Muscle layer of colon (tissue), 2 donors: ENCODE results near the gene TMEM143.
"Not testable (repeated sequence)": the region's sequence is repeated elsewhere in the genome, so short reads cannot be mapped to it uniquely, and the experiment has no call there.

Experiments used
- H3K27ac ChIP-seq: one replicate; pipeline ENCODE4 v1.7.0; 2013; ENCODE audit warnings: low read depth, mild to moderate bottlenecking, low read length, moderate library complexity
- H3K27me3 ChIP-seq, 2 donors: one replicate each; pipeline ENCODE4 v1.7.0; 2013; ENCODE audit warnings: low read length in 2 of 2, mild to moderate bottlenecking in 2 of 2; ENCODE audit not compliant: insufficient read depth in 2 of 2, control insufficient read depth in 1 of 2
- H3K36me3 ChIP-seq: one replicate; pipeline ENCODE4 v1.7.0; 2013; ENCODE audit warnings: mild to moderate bottlenecking, low read length; ENCODE audit not compliant: insufficient read depth
- H3K4me1 ChIP-seq: one replicate; pipeline ENCODE4 v1.7.0; 2013; ENCODE audit warnings: mild to moderate bottlenecking, low read length; ENCODE audit not compliant: insufficient read depth
- H3K4me3 ChIP-seq, 2 donors: one replicate each; pipeline ENCODE4 v1.7.0; 2013; ENCODE audit warnings: low read length in 2 of 2, low read depth in 1 of 2, mild to moderate bottlenecking in 1 of 2, moderate library complexity in 1 of 2
- H3K9ac ChIP-seq: one replicate; pipeline ENCODE4 v1.7.0; 2013; ENCODE audit warnings: low read length
- H3K9me3 ChIP-seq: one replicate; pipeline ENCODE4 v1.7.0; 2013; ENCODE audit warnings: mild to moderate bottlenecking, low read length
- donor health status: abdominal sarcoma.
- donor health status: Adenocarcinoma of cecum.

The TMEM143 gene

GRCh38 chr19:48318286-48318987 is 45.3 kb downstream of the TMEM143 start:
- H3K27me3 ChIP-seq: no peaks in the 10 kb centered on the region
- H3K9me3 ChIP-seq: no peaks in the 10 kb centered on the region
- H3K4me1 ChIP-seq: peaks cover 18% of the 10 kb centered on the region
- H3K4me3 ChIP-seq: no peak overlapping the region
- H3K36me3 ChIP-seq: no peaks in the 10 kb centered on the region
- H3K9ac ChIP-seq: no peak overlapping the region
- no peak overlapping the region for H3K27ac ChIP-seq

- H3K4me3 ChIP-seq, H3K9me3 ChIP-seq, H3K9ac ChIP-seq, H3K27ac ChIP-seq, H3K36me3 ChIP-seq, H3K27me3 ChIP-seq: not testable (repeated sequence)
- H3K4me1 ChIP-seq: peaks cover 13% of the 10 kb centered on the region
Observed at GRCh38 chr19:48317708-48317960, 46.1 kb downstream of the TMEM143 start.

- Histone ChIP-seq H3K27me3 (no peaks in the 10 kb centered on the region), H3K27ac (no peak overlapping the region), H3K36me3 (no peaks in the 10 kb centered on the region), H3K4me1 (peaks cover 6% of the 10 kb centered on the region), H3K9ac (no peak overlapping the region), H3K9me3 (no peaks in the 10 kb centered on the region), H3K4me3 (no peak overlapping the region)
Observed at GRCh38 chr19:48315712-48316111, 48.0 kb downstream of the TMEM143 start.

- Histone ChIP-seq H3K4me1 (no peaks in the 10 kb centered on the region), H3K36me3 (no peaks in the 10 kb centered on the region), H3K4me3 (no peak overlapping the region), H3K27me3 (no peaks in the 10 kb centered on the region), H3K27ac (no peak overlapping the region), H3K9ac (no peak overlapping the region), H3K9me3 (no peaks in the 10 kb centered on the region)
Observed at GRCh38 chr19:48311384-48311783, 52.4 kb downstream of the TMEM143 start.

DNA sequence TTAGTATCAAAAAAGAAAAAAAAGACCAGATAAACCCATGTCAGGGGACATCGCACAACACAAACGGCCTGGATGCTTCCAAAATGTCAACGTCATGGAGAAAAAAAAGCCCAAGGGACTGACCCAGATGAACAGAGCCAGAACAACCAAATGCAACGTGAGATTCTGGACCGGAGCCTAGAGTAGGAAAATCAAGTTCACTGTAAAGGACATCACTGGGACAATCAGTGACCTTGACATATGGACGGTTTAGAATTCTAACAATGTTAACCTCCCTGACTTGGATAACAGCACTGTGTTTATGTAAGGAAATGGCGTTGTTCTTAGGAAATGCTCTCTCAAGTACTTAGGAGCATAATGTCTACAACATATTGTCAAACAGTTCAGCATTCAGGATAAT is 53.5 kb downstream of the TMEM143 start:
- Histone ChIP-seq H3K27ac (no peak overlapping the region), H3K4me3 (no peak overlapping the region), H3K9me3 (no peaks in the 10 kb centered on the region), H3K27me3 (no peaks in the 10 kb centered on the region), H3K36me3 (no peaks in the 10 kb centered on the region), H3K9ac (no peak overlapping the region), H3K4me1 (no peaks in the 10 kb centered on the region)

GRCh38 chr19:48309731-48310130 is 54.0 kb downstream of the TMEM143 start:
- not testable (repeated sequence) for H3K9me3 ChIP-seq, H3K27me3 ChIP-seq, H3K4me1 ChIP-seq, H3K4me3 ChIP-seq, H3K36me3 ChIP-seq, H3K27ac ChIP-seq, H3K9ac ChIP-seq

DNA sequence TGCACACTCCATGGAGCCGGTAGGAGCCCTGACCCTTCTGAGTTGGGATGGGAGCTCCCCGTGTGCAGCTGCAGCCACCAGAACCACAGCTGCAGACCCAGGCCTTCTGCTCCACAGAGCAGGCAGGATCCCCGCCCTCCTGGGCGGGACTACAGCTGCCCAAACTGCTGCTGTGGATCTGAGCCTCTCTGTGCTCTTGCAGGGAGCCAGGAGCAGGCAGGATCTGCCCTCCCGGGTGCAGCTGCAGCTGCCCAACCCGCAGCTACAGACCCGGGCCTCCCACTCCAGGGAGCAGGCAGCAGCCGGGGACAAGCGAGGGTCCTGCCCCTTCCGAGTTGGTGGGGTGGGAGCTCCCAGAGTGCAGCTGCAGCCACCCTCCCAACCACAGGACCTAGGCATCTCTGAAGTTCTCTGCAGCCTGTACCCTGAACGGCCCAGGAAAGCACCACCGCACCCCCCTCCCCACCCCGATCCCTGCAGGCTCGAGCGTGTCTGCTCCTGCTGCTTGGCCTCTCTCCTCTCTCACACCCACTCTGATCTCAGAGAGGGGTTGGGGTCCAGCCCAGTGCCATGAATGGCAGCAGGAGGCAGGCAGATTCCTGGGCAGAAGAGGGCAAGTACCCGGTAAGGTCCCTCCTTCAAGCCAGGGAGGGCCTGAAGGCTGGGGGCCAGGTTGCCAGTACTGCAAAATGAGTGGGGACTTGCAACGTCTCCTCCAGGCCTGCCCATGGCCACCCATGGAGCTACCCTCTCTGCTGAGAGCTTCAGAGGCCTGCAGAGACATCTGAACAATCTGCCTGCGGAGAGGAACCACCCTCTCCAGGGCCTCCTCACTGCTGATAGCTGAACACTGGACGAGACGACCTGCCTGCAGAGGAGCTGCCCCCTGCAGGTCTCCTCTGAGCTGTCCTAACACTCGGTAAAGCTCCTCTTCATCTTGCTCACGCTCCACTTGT is 54.8 kb downstream of the TMEM143 start:
- Histone ChIP-seq H3K36me3 (no peaks in the 10 kb centered on the region), H3K4me1 (no peaks in the 10 kb centered on the region), H3K4me3 (no peak overlapping the region), H3K9me3 (no peaks in the 10 kb centered on the region), H3K27me3 (no peaks in the 10 kb centered on the region), H3K9ac (no peak overlapping the region), H3K27ac (no peak overlapping the region)

- Histone ChIP-seq H3K9ac (no peak overlapping the region), H3K27me3 (no peaks in the 10 kb centered on the region), H3K4me1 (no peaks in the 10 kb centered on the region), H3K9me3 (no peaks in the 10 kb centered on the region), H3K27ac (no peak overlapping the region), H3K36me3 (no peaks in the 10 kb centered on the region), H3K4me3 (no peak overlapping the region)
Observed at GRCh38 chr19:48303866-48304265, 59.9 kb downstream of the TMEM143 start.

GRCh38 chr19:48303367-48303766 is 60.4 kb downstream of the TMEM143 start:
- no peaks in the 10 kb centered on the region for H3K4me1 ChIP-seq
- H3K27ac ChIP-seq: no peak overlapping the region
- H3K9me3 ChIP-seq: no peaks in the 10 kb centered on the region
- H3K4me3 ChIP-seq: no peak overlapping the region
- H3K36me3 ChIP-seq: no peaks in the 10 kb centered on the region
- H3K27me3 ChIP-seq: no peaks in the 10 kb centered on the region
- no peak overlapping the region for H3K9ac ChIP-seq

- Histone ChIP-seq H3K4me3 (no peak overlapping the region), H3K27me3 (no peaks in the 10 kb centered on the region), H3K9me3 (no peaks in the 10 kb centered on the region), H3K9ac (no peak overlapping the region), H3K36me3 (no peaks in the 10 kb centered on the region), H3K4me1 (no peaks in the 10 kb centered on the region), H3K27ac (no peak overlapping the region)
Observed at GRCh38 chr19:48302600-48302959, 61.2 kb downstream of the TMEM143 start.

DNA sequence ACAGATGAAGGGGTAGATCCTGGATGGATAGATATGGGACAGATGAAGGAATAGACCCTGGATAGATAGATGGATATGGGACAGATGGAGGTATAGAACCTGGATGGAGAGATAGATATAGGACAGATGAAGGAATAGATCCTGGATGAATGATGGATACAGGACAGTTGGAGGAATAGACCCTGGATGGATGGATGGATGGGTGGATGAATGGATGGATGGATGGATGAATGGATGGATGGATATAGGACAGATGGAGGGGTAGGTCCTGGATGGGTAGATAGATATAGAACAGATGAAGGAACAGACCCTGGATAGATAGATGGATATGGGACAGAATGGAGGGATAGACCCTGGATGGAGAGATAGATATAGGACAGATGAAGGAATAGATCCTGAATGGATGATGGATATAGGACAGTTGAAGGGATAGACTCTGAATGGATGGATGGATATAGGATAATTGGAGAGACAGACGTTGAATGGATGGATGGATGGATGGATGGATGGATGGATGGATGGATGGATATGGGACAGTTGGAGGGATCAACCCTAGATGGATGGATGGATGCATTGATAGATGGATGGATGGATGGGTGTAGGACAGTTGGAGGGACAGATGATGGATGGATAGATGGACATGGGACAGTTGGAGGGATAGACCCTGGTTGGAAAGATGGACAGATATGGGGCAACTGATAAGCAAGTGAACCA is 61.7 kb downstream of the TMEM143 start:
- H3K9ac ChIP-seq: no peak overlapping the region

More for the DNA sequence above, 61.7 kb downstream of the TMEM143 start:
- H3K27ac ChIP-seq: no peak overlapping the region
- H3K4me1 ChIP-seq: no peaks in the 10 kb centered on the region
- H3K4me3 ChIP-seq: no peak overlapping the region
- no peaks in the 10 kb centered on the region for H3K27me3 ChIP-seq
- no peaks in the 10 kb centered on the region for H3K9me3 ChIP-seq
- no peaks in the 10 kb centered on the region for H3K36me3 ChIP-seq
